GM12878 (cell line): ENCODE results near the gene TMEM14B. TPM values are rescaled to one million over a fixed set of nuclear protein-coding genes. Genes with fewer than 3 reads are reported as not detected.

Experiments used
- ATAC-seq: fragments of 200-7000 bp; cut with Tn5 transposase; 3 replicates; pipeline ENCODE4 v1.9.1; 2020; ENCODE audit warnings: mild to moderate bottlenecking, moderate library complexity
- BruUV-seq: library from RNA; stranded (reverse); fragments of 400-500 nt; replicated peaks from 2 replicates; lab custom pipeline; 2021; lab: Mats Ljungman, UMichigan
- CTCF ChIA-PET: fragments of 300-600 bp; sonication (Branson Sonifier 250); formaldehyde crosslinking; extraction: SDS; loops from one replicate; lab custom pipeline; 2021; ENCODE audit warnings: inconsistent platforms; lab: Yijun Ruan, JAX
- POLR2A ChIA-PET: fragments of 350-600 bp; formaldehyde crosslinking; extraction: SDS; loops from one replicate; lab custom pipeline; 2021; ENCODE audit warnings: inconsistent platforms; lab: Charles Lee
- RAD21 ChIA-PET: fragments of 300-600 bp; sonication (Branson Sonifier 250); formaldehyde crosslinking; loops from one replicate; lab custom pipeline; 2023; ENCODE audit warnings: antibody characterized with exemption; ENCODE audit not compliant: unreplicated experiment; lab: Charles Lee
- SMC1A ChIA-PET: fragments of 300-600 bp; sonication (Branson Sonifier 250); formaldehyde crosslinking; loops from one replicate; lab custom pipeline; 2023; ENCODE audit not compliant: unreplicated experiment, uncharacterized antibody; lab: Charles Lee
- DNase-seq: peaks from one replicate; pipeline ENCODE4 v3.0.0-alpha.2; 2011; ENCODE audit warnings: low read depth, low spot score
- FAIRE-seq: peaks from 3 replicates; lab custom pipeline; 2011; peaks lifted over from hg19 to GRCh38; lab: Jason Lieb, UNC
- H2AFZ ChIP-seq: 2 replicates; pipeline ENCODE4 v1.6.0; 2011; ENCODE audit warnings: low read depth, low read length, control low read depth; ENCODE audit not compliant: control insufficient read depth
- H3K27ac ChIP-seq: 2 replicates; pipeline ENCODE4 v1.5.1; 2011; ENCODE audit warnings: control low read depth; ENCODE audit not compliant: control insufficient read depth, insufficient read depth
- H3K27me3 ChIP-seq, 2 experiments: replicated peaks in 1 of 2; 2 replicates each; pipeline versions ENCODE4 v1.6.0 to v1.6.1; 2011; ENCODE audit warnings: low read length in 1 of 2; ENCODE audit not compliant: control insufficient read depth in 2 of 2, insufficient read depth in 2 of 2
- H3K36me3 ChIP-seq, 2 experiments: 2 replicates each; pipeline ENCODE4 v1.5.1; 2011; ENCODE audit warnings: low read length in 1 of 2; ENCODE audit not compliant: control insufficient read depth in 2 of 2, insufficient read depth in 2 of 2
- H3K4me1 ChIP-seq: 2 replicates; pipeline ENCODE4 v1.6.1; 2011; ENCODE audit warnings: mild to moderate bottlenecking, low read length, moderate library complexity, mixed read lengths; ENCODE audit not compliant: control insufficient read depth, insufficient read depth
- H3K4me2 ChIP-seq: 2 replicates; pipeline ENCODE4 v1.6.0; 2011; ENCODE audit warnings: control low read depth; ENCODE audit not compliant: control insufficient read depth, insufficient read depth
- H3K4me3 ChIP-seq: fragments of 200-600 bp; sonication (generic); 2 replicates; pipeline ENCODE4 v1.5.1; 2016
- H3K79me2 ChIP-seq: 2 replicates; pipeline ENCODE4 v1.6.0; 2011; ENCODE audit warnings: low read length; ENCODE audit not compliant: control insufficient read depth, insufficient read depth
- H3K9ac ChIP-seq: 2 replicates; pipeline ENCODE4 v1.8.0; 2011; ENCODE audit warnings: low read length, control low read depth, mixed read lengths; ENCODE audit not compliant: control insufficient read depth, insufficient read depth
- H3K9me3 ChIP-seq: replicated peaks from 3 replicates; pipeline ENCODE4 v1.5.1; 2011; ENCODE audit warnings: mild to moderate bottlenecking, low read length; ENCODE audit not compliant: control insufficient read depth, insufficient read depth
- H4K20me1 ChIP-seq: 2 replicates; pipeline ENCODE4 v1.6.0; 2011; ENCODE audit not compliant: control insufficient read depth, insufficient read depth
- POU2F2 ChIP-seq: IDR thresholded peaks from 3 replicates; pipeline ENCODE4 v1.6.1; 2011; ENCODE audit warnings: low read depth, mild to moderate bottlenecking, low read length, borderline replicate concordance
- RBBP5 ChIP-seq: fragments of 200-600 bp; sonication (generic); conservative IDR thresholded peaks from 2 replicates; pipeline ENCODE4 v1.6.1; 2016
- STAT1 ChIP-seq: fragments of 450-650 bp; conservative IDR thresholded peaks from 2 replicates; pipeline ENCODE4 v1.6.1; 2014; ENCODE audit warnings: antibody characterized with exemption, mild to moderate bottlenecking
- WGBS: methylation state at CpG from one replicate; pipeline ENCODE4 v1.1.6; 2016; ENCODE audit warnings: low lambda C conversion rate; ENCODE audit not compliant: insufficient replicate concordance, insufficient coverage; ENCODE audit errors: missing lambda C conversion rate; 5-methylcytosine and 5-hydroxymethylcytosine counted together
- in situ Hi-C: fragments of 300-500 bp; cut with MboI; formaldehyde crosslinking; loops from 9 replicates; pipeline ENCODE4 v1.14.3; 2018; ENCODE audit warnings: mixed read lengths
- intact Hi-C: fragments of 100-400 bp; cut with micrococcal nuclease; formaldehyde crosslinking; loops from one replicate; pipeline ENCODE4 v1.14.2; 2022; ENCODE audit not compliant: unreplicated experiment
- polyA plus RNA-seq, 11 experiments: library from polyadenylated mRNA; depleted of rRNA in 4 of 11; unstranded in 6 of 11; stranded (reverse) in 5 of 11; fragments of >200 nt; fragmentation: Nextera tagmentation in 4 of 11; fragmentation: Illumina TruSeq in 1 of 11; extraction: Ambion mirVana in 4 of 11; extraction: Trizol in 1 of 11; gene quantifications; 1 replicate in 1 of 11; 2 replicates in 10 of 11; pipeline versions ENCODE4 v1.2.1 to v1.2.3, GENCODE V29; 2011 to 2016; ENCODE audit warnings: inconsistent platforms in 2 of 11, missing spikeins in 2 of 11, low read depth in 1 of 11
- total RNA-seq, 4 experiments: library from RNA; depleted of rRNA in 3 of 4; stranded (reverse); fragments of >200 nt in 3 of 4; fragmentation: Illumina TruSeq in 1 of 4; extraction: Trizol in 1 of 4; gene quantifications; 2 replicates each; pipeline versions ENCODE4 v1.2.1 to v1.2.3, GENCODE V29; 2013 to 2021
- TF ChIP-seq, protein P1 (sequence below): fragments of 450-650 bp; formaldehyde crosslinking; IDR thresholded peaks from 2 replicates; pipeline ENCODE4 v1.4.0; 2022; ENCODE audit warnings: mild to moderate bottlenecking, moderate library complexity

TMEM14B gene
- total and polyA plus RNA-seq, 10 of the 15 experiments (the other 5 are each of a cell fraction or from before 2014, with no cell fraction given), result 80.5 to 399 (median 136) TPM

DNA sequence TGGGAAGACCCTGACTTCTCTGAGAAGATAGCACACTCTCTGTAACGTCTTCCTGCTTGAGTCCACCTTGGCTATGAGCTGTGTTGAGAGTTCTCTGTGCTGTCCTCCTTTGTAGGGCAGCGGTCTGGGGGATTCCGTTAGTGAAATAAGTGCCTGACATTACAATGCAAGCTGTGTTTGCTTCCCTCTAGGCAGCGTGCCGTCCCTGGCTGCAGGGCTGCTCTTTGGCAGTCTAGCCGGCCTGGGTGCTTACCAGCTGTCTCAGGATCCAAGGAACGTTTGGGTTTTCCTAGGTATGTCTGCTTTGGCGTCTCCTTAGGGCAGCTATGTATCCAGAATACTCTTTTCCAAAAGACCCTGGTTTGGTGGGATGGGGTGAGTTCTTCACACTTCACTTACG is 21.9 kb upstream of the TMEM14B start:
- peaks cover 0 to 3% of the 10 kb centered on the region in 2 experiments; a peak in 1 of 4 replicates for H3K36me3 ChIP-seq
- no peaks in the 10 kb centered on the region for H3K27me3 ChIP-seq
- no peak overlapping the region for H3K9ac ChIP-seq
- no peaks in the 10 kb centered on the region; the same call in 1 of the 2 replicates for H3K4me1 ChIP-seq
- intact Hi-C loops, result loop anchor here (10.0 kb wide), 1 partner anchor 191 kb away; no protein-coding TSS in a partner anchor
- BruUV-seq, result no TSS peak
- in situ Hi-C loops, result no loop called here
- H3K27ac ChIP-seq, result no peak overlapping the region
- CTCF ChIA-PET, result no interaction called here
- FAIRE-seq (no peak), ATAC-seq (no peak), DNase-seq (no peak)
- peaks cover 13% of the 10 kb centered on the region for H3K79me2 ChIP-seq
- no peaks in the 10 kb centered on the region for H3K9me3 ChIP-seq
- TF ChIP-seq RBBP5, result no peak
- no peak for TF ChIP-seq STAT1
- TF ChIP-seq, protein P1, sequence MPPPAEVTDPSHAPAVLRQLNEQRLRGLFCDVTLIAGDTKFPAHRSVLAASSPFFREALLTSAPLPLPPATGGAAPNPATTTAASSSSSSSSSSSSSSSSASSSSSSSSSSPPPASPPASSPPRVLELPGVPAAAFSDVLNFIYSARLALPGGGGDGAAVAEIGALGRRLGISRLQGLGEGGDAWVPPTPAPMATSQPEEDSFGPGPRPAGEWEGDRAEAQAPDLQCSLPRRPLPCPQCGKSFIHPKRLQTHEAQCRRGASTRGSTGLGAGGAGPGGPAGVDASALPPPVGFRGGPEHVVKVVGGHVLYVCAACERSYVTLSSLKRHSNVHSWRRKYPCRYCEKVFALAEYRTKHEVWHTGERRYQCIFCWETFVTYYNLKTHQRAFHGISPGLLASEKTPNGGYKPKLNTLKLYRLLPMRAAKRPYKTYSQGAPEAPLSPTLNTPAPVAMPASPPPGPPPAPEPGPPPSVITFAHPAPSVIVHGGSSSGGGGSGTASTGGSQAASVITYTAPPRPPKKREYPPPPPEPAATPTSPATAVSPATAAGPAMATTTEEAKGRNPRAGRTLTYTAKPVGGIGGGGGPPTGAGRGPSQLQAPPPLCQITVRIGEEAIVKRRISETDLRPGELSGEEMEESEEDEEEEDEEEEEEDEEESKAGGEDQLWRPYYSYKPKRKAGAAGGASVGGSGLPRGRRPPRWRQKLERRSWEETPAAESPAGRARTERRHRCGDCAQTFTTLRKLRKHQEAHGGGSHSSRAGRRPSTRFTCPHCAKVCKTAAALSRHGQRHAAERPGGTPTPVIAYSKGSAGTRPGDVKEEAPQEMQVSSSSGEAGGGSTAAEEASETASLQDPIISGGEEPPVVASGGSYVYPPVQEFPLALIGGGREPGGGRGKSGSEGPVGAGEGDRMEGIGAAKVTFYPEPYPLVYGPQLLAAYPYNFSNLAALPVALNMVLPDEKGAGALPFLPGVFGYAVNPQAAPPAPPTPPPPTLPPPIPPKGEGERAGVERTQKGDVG (CRISPR knock-in tag), result no peak
- TF ChIP-seq POU2F2, result no peak
- RAD21 ChIA-PET, result no interaction called here
- H3K4me2 ChIP-seq, result no peak overlapping the region
- POLR2A ChIA-PET, result no interaction called here
- no peaks in the 10 kb centered on the region for H4K20me1 ChIP-seq
- WGBS, result 92% methylated on average over 9 of the region's 9 CpGs
- H3K4me3 ChIP-seq, result no peak overlapping the region
- H2AFZ ChIP-seq, result no peak overlapping the region
- SMC1A ChIA-PET, result interaction anchor here (1.1 to 1.2 kb wide), 2 partner anchors 12 to 247 kb away, joined by 3 to 5 read pairs; no protein-coding TSS in a partner anchor
